Mesenteric fat pad (tissue), 1 donor: ENCODE results near the gene ECI1. TPM values are rescaled to one million over a fixed set of nuclear protein-coding genes. Genes with fewer than 3 reads are reported as not detected.
"Not testable (repeated sequence)": the region's sequence is repeated elsewhere in the genome, so short reads cannot be mapped to it uniquely, and the experiment has no call there.

ENCODE experiments used
- DNase-seq: peaks from one replicate; pipeline ENCODE4 v3.0.0-alpha.2; 2020; ENCODE audit warnings: low spot score
- total RNA-seq: library from RNA; stranded (reverse); fragmentation: NEBNext Ultra II Directional; extraction: Animal tissue kit (Norgen Biotek cat#: 25700); gene quantifications from one replicate; pipeline ENCODE4 v1.2.1, GENCODE V29; 2021
- donor health status: DM: yes; HTN: yes; CAD: no.

Gene ECI1
- total RNA-seq, 1 donor from 2014 or later = 44.4 TPM

DNA sequence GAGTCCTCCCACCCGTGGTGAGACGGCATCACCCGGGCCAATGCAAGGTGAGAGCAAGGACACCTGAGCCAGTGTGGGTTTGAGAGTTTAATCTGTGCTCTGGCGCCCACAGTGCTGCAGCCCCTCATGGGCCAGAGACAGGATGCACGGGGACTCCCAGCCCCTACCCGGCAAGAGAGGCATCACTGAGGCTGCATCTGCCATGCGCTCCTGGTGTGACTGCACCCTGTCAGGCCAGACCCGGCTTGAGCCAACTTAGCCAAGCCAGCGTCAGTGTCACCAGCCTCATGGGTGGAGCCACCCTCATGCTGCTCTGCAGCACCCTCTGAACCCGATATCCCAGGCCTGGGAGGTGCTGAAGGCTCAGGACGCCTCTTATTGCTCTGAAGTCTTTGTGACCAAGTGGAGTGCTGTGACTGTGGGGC, 39.5 kb downstream of the ECI1 start:
- no peak for DNase-seq

DNA sequence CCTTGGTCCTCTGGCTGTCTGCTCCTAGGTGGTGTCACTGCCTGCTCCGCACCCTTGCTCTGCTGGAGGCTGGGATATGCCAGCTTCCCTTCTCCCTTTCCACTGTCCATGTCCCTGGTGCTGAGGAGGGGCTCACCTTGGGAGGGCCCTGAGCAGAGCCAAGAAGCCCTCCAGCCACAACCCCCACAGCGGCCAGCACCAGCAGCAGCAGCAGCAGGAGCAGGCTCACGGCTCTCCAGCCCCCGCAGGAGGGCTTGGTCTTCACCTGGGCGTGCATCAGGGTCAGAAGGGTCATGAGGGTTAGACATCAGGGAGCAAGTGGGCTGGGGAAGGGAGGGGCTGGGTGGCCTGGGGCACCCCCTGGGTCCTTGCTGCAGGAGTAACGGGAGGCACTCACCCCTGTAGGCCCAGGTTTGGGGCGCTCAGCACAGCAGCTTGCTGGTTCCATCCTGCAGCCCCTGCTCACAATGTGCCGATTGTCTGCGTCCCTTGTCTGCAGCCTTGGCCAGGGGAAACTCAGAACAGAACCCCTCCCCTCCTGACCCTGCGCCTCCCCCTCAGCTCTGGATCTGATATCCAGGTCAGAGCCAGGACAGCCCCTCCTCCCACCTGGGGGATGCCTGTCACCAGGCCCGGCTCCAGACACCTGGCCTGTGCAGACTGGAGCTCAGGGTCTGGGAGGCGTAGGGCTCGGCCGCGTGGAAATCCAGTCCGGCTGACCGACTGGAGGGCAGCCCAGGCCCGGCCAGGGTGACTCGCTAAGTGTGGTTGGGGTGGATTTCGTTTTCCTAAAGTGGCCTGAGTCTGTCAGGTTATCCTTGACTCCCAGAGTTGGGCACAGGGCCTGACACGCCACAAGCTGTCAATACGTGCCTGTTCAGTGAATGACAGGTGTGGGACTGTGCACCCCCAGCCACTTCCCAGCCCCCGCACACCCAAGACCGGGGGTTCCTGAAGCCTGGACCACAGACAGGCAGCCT, 40.7 kb downstream of the ECI1 start, which contains the start of gene BRICD5:
BRICD5 (minus strand) TSS at position 478 of the 980 bp plus-strand sequence; CDS start at position 448, 30 bp downstream.
- DNase-seq = no peak

DNA sequence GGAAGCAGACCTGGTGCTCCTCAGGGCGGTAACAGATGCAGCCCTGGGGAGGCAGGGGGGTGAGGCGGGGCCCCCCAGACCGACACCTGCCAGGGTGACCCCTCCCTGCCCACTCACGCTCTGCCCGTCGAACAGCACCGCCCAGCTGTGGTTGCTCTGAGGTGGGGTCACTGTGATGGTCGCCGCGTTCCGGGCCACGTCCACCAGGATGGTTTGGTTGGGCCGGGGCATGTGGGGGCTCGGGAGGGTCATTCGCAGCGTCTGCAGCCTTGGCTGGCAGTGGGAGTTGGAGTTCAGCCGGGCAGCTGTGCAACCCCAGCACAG, 41.4 kb downstream of the ECI1 start:
- DNase-seq = no peak

DNA sequence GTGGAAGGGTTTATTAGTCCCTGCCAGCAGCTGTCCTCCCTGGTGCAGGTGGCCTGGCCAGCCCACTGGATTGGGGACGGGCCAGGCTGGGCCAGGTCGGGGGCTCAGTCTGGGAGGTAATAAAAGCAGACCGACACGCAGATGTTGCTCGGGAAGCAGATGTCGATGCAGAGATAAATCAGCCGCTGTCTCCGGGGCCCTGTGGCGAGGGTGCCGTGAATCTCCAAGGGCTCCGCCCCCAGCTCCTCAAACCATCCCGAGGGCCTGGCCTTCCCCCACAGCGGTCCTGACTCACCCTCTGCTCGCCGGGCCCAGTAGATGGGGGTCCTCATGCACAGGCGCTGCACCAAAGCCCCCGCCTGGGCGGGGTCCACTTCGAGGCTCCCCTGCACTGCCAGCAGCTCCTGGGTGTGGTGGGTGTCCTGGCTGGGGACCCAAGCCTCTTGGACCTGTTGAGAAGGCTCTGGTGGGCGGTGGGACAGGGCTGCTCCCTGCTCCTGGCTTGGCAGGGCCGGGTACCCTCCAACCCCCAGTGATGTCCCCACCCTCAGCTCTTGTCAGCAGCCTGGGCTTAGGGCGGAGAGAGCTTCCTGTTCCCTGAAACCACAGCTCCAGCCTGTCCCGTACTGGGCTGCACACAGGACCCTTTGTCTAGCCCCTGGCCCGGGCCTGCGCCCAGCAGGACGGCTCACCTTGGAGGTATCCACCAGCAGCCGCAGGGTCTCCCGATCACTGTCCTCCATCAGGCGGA, 42.0 kb downstream of the ECI1 start:
- DNase-seq = no peak

DNA sequence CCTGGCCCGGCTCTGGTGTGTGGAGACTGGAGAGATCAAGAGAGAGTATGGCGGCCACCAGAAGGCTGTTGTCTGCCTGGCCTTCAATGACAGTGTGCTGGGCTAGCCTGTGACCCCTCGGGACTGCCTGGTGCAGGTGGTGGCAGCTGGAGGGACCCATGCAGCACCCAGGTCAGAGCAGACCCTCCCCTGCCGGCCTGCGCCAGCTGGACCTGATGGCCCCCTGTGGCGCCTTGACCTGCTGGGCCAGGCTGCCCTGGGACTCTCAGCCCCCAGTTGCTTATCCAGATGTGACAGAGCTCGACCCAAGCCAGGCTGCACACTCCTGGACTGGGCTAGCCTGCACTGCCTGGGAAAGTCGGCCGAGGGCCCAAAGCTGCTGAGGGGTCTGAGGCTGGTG, 42.6 kb downstream of the ECI1 start:
- no peak for DNase-seq

DNA sequence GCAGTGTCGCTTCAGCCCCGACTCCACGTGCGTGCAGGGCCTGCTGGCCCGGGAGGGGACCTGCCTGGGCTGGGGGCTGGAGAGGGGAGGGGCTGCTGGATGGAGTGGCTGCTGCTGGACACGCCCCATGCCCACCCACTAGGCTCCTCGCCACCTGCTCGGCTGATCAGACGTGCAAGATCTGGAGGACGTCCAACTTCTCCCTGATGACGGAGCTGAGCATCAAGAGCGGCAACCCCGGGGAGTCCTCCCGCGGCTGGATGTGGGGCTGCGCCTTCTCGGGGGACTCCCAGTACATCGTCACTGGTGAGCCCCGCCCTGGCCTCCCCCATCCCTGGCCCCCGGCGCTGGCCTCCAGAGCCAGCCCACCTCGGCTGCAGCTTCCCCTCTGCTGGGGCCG, 43.1 kb downstream of the ECI1 start:
- no peak for DNase-seq

DNA sequence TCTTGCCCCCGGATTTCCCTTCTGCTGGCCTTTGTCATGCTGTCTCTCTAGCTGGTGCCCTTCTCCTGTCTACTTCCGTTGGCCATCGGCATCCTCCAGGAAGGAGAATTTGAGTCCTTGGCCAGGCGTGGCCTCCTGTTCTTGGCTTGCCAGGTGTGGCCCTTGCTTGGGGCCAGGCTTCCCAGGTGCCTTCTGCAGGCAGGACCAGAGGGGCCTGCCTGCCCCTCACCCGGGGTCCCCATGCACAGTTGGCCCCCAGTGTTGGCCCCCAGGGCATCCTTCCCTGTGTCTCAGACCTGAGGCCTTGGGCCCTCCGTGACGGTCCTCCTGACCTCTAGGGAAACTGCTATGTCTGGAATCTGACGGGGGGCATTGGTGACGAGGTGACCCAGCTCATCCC, 43.5 kb downstream of the ECI1 start:
- DNase-seq = no peak

DNA sequence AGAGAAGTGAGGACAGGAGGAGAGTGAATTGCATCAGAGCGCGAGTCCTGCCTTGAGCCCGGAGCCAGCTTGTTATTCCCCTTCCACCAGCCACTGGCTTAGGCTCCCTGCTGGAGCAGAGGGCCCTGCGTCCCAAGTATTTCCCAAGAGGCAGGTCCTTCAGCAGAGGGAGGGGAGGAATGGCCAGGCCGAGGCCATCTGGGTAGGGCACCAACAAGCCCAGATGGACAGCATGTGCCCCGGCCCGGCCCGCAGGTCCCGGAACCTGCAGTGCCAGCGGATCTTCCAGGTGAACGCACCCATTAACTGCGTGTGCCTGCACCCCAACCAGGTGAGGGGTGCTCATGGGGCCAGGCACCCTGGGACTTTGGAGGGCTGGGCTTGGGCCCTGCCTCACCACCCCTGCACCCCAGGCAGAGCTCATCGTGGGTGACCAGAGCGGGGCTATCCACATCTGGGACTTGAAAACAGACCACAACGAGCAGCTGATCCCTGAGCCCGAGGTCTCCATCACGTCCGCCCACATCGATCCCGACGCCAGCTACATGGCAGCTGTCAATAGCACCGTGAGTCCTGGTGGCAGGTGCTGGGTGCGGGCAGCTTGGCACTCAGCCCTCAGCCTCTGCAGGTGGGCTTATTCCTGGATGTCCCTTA, 44.5 kb downstream of the ECI1 start:
- no peak for DNase-seq

DNA sequence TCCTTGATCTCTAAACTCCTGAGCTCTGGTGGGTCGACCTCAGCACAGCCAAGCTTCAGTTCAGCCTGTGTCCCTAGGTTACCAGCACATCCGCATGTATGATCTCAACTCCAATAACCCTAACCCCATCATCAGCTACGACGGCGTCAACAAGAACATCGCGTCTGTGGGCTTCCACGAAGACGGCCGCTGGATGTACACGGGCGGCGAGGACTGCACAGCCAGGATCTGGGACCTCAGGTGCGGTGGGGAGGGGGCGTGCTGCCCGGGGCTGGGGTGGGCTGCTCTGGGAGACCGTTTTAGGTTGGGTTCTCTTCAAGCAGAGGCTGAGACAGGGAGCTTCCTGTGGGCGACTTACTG, 45.0 kb downstream of the ECI1 start:
- no peak for DNase-seq

DNA sequence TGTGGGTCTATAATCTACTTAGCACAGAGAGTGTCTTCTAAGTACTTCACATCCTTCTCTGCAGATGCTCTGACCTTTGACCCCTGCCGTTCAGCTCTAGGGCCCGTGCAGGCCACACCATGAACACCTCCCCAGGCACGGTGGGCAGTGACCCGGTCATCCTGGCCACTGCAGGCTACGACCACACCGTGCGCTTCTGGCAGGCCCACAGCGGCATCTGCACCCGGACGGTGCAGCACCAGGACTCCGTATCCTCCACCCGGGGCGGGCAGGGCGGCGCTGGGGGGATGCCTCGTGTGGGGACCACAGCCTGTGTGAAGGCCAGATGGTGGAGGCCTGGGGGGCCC, 45.4 kb downstream of the ECI1 start:
- no peak for DNase-seq

DNA sequence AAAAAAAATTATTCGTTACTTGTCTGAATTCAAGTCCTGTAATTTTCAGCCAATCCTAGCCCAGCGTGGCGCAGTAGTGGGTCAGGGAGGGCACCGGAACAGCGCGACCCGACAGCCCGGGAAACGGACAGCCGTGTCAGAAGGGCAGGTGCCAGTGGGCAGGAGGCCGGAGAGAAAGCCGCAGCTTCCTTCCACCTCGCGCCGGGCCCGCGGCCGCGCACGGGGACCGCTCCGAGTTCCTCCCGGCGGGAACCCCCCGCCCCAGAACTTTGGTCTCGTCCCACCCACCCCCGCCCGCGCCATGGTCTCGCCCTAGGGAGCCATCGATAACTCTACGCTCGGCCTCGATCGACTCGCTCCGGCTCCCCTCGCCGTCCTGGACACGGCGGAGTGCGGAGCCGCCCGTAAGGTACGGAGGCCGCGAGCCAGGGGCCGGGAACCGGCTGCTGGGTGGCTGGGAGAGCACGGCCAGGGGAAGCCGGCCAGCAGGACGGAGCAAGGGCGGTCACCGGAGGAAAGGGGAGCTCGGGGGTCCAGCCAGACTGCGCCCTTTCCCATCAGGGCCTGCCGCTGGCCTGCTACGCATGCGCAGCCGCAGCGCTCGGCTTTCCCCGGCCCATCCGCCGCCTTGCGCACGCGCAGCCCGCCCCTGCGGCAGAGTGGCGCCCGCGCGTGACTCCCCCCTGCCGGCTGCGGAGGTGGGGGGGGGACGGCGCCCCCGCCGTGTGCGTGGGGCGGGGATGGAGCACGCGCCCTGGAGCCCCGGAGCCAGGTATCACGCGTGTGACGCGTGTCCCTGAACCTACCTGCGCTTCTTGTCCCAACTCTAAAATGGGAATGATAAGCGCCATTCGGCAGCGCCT, 46.1 kb downstream of the ECI1 start, which contains the start of gene MLST8:
MLST8 (plus strand) TSS at position 351 of the 863 bp plus-strand sequence. CDS start 632 bp downstream, outside the sequence.
- peak; percentile 95 for DNase-seq

DNA sequence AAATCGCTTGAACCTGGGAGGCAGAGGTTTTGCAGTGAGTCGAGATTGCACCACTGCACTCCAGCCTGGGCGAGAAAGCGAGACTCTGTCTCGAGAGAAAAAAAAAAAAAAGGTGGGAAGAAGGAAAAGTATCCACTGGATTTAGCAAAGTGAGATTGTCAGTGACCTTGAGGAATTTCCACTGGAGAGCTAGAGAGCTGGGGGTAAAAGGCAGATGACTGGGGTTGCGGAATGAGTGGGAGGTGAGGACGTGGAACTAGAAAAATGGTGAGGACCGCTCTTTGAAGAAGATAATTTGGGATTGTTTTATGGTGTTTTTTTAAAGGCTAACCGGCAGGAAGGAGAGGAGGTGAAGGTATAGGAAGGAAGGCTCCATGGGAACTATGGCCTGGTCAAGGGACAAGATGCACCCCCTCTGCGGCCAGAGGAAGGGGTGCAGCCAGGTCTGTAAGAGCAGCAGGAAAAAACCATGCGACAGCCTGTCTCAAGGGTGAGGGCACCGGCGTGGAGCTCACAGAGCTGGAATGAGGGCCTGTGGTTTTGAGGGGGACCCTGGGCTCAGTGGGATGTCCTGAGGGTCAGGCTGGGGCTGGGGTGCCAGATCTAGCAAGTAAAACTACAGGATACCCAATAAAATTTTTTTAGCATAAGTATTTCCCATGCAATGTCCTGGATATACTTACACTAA, 46.8 kb downstream of the ECI1 start:
- DNase-seq = no peak

DNA sequence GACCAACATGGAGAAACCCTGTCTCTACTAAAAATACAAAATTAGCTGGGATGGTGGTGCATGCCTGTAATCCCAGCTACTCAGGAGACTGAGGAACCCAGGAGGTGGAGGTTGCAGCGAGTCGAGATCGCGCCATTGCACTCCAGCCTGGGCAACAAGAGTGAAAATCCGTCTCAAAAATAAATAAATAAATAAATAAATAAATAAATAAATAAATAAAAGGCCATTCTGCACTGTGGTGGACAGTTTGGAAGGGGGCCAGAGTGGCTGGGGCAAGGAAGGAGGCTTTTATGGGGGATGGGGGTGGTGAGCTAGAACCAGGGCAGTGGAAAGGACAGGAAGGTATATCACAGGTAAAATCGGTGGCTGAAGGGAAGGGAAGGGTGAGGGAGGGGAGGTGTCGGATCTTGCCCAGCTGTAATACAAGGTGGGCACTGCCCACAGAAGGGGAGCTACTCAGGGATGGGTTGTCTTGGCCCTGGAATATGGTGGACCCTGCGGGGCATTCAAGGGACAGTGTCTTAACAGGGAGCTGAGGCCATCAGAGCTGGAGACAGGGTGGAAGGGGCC, 48.2 kb downstream of the ECI1 start:
- not testable (repeated sequence) for DNase-seq

DNA sequence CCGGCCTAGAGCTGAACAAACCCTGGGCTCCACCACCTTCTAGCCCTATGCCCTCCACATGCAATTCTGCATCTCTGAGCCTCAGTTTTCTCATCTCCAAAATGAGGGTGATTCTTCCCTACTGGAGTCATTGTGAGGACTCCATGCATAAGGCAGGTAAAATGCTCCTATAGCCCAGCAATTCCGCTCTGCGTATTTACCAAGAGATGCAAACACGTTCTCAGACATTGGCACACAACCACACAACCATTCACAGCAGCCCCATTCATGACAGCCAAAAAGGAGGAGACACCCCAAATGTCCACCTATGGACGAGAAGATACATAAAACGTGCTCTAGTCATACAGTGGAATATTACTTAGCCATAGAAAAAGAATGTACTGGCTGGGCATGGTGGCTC, 51.1 kb downstream of the ECI1 start:
- no peak for DNase-seq

DNA sequence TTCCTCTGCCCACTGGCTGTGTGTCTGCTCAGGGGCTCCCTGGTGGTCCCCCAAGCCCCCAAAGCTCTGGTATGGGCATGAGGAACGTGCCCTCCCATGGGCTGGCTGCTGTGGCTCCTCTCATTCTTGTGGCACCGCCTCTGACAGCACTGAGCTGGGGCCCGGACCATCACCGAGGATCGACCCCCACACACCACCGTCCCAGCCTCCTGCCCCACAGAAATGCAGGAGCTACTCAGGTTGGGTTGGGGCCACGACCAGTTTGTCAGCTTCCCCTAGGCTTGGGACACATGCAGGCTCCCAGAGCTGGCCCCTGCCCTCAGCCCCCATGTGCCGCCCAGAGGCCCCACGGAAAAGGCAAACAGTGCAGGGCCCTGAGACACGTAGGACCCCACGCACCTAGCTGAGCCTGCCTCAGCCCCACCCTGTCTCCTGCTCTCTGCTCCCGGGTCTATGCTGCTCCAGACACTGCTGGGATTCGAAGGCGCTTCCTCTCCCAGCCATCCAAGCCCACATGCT, 51.7 kb downstream of the ECI1 start:
- no peak for DNase-seq

DNA sequence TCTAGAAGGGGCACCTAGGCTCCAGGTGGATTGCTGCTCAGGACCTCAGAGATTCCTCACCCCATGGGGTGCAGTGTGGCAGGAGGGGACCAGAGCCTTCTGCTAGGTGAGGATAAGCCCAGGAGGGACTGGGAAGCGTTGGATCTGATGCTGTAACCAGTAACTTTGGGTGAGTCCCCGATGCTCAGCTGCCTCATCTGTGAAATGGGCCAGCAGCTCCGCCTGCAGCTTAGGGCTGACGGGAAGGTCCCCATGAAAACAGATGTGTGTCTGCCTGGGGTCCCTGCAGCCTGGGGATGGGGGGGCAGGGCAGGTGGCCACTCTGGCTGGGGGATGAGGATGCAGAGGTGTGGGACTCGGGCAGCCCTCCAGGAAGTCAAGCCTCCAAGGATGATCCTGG, 52.3 kb downstream of the ECI1 start:
- no peak for DNase-seq

DNA sequence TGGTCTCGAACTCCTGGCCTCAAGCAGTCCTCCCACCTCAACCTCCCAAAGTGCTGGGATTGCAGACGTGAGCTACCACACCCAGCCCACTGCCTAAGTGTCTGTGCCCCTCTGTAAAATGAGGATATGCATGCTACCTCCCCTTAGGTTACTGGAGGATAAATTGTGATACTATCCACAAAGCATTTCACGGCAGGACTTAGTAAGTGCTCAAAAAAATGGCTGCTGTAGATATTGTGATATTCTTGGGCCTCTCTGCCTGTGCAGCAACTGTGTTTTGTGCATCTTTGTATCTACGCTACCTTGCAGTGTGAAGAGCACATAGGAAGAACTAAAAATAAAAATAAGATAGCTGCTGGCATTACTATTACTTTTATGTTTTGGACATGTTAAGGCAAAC, 53.1 kb downstream of the ECI1 start:
- DNase-seq = no peak

DNA sequence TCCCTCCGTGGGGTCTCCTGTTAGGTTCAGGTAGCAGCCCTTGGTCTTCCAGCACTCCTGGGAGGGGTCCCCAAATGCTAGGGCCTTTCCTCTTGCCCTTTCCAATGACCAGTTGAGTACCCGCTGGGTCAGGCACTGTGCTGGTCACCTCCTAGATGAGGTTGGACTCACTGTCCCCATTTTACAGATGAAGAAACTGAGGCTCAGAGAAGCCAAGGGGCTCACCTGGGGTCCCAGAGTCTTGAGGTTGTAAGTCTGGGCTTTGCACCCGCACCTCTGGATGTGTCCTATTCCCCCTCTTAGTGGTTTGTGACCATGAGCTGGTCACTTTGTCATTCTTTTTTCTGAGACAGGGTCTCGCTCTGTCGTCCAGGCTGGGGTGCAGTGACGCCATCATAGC, 53.6 kb downstream of the ECI1 start:
- DNase-seq = no peak

DNA sequence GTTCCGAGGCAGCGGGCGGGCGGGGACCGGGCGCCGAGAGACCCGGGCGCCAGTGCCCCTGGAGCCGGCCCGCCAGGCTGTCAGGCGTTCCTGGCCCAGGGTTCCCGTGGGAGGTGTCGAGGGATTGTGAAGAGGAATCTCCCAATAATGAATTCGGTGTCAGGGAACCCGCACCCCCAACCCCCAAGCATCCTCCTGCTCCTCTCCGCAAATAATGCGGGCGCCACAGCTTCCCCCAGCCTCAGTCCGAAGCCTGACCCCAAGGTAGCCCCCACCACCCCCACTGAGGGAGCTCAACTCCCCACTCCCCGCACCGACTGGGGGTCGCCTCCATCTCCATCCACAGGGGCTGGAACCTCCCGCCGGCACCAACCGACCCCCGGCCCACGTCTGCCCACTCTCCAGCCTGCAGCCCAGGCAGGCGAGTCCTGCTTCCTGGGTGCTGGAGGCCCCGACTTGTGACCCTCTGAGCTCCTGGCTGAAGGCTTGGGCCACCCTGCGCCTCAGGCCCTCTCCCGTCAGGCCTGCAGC, 54.3 kb downstream of the ECI1 start:
- DNase-seq = no peak
